HCT116 (cell line): Measurements from ENCODE around the gene EDDM13. TPM values are rescaled to one million over a fixed set of nuclear protein-coding genes. Genes with fewer than 3 reads are reported as not detected.
A peak's percentile ranks its signal among the peaks of the same experiment; 100 is the strongest.

Experiments used
- ATAC-seq: fragments of 200-7000 bp; cut with Tn5 transposase; 2 replicates; pipeline ENCODE4 v1.9.1; 2020; ENCODE audit warnings: mild to moderate bottlenecking, moderate library complexity
- BruUV-seq: library from RNA; stranded (reverse); fragments of 400-500 nt; replicated peaks from 2 replicates; lab custom pipeline; 2021; lab: Mats Ljungman, UMichigan
- CTCF ChIA-PET: fragments of 300-600 bp; sonication (Branson Sonifier 250); formaldehyde crosslinking; loops from one replicate; lab custom pipeline; 2021; ENCODE audit warnings: antibody characterized with exemption; lab: Charles Lee
- POLR2A ChIA-PET: fragments of 300-600, 350-600 bp; sonication (Branson Sonifier 250); formaldehyde crosslinking; loops from one replicate; lab custom pipeline; 2021; ENCODE audit warnings: antibody characterized with exemption; lab: Charles Lee
- RAD21 ChIA-PET, 2 experiments: fragments of 300-600 bp; sonication (Branson Sonifier 250); formaldehyde crosslinking; loops; one replicate each; lab custom pipeline; 2023; ENCODE audit warnings: low total read pairs in 2 of 2; ENCODE audit not compliant: uncharacterized antibody in 2 of 2, unreplicated experiment in 2 of 2, low non-redundant PET in 1 of 2; lab: Charles Lee
- DNase-seq: peaks from one replicate; pipeline ENCODE4 v3.0.0-alpha.2; 2010; ENCODE audit warnings: low read depth, low spot score
- H2AFZ ChIP-seq: fragments of 200-600 bp; shearing (Covaris generic), sonication (generic); 2 replicates; pipeline ENCODE4 v1.6.1; 2017; ENCODE audit warnings: low read depth, mixed run types, mixed read lengths, antibody characterized with exemption, low read length; ENCODE audit not compliant: poor library complexity, severe bottlenecking
- H3K27ac ChIP-seq: 2 replicates; pipeline ENCODE4 v1.5.1; 2012; ENCODE audit warnings: low read depth, low read length
- H3K27me3 ChIP-seq: fragments of 200-600 bp; sonication (generic); 2 replicates; pipeline ENCODE4 v1.6.1; 2016; ENCODE audit warnings: mixed run types, low read length, mixed read lengths; ENCODE audit not compliant: insufficient read depth
- H3K36me3 ChIP-seq, 2 experiments: fragments of 200-500 bp in 1 of 2; fragments of 200-600 bp in 1 of 2; sonication (Bioruptor generic) in 1 of 2; sonication (generic) in 1 of 2; 2 replicates each; pipeline versions ENCODE4 v1.5.1 to v1.6.1; 2014 to 2016; ENCODE audit warnings: low read length in 2 of 2, inconsistent platforms in 1 of 2, mixed read lengths in 1 of 2, mixed run types in 1 of 2; ENCODE audit not compliant: insufficient read depth in 2 of 2, control insufficient read depth in 1 of 2
- H3K4me1 ChIP-seq, 2 experiments: fragments of 200-600 bp in 1 of 2; sonication (generic) in 1 of 2; 2 replicates each; pipeline versions ENCODE4 v1.5.1 to v1.6.1; 2012 to 2017; ENCODE audit warnings: low read length in 2 of 2, inconsistent platforms in 1 of 2, mild to moderate bottlenecking in 1 of 2, mixed read lengths in 1 of 2, mixed run types in 1 of 2, moderate library complexity in 1 of 2; ENCODE audit not compliant: insufficient read depth in 2 of 2, control insufficient read depth in 1 of 2
- H3K4me2 ChIP-seq: fragments of 200-600 bp; sonication (generic); 2 replicates; pipeline ENCODE4 v1.6.1; 2017; ENCODE audit warnings: mixed run types, low read length, mixed read lengths
- H3K4me3 ChIP-seq, 2 experiments: fragments of 200-600 bp in 1 of 2; sonication (generic) in 1 of 2; replicated peaks in 1 of 2; 2 replicates each; pipeline ENCODE4 v1.5.1; 2011 to 2016; ENCODE audit warnings: low read length in 2 of 2, control low read depth in 1 of 2, low read depth in 1 of 2, mild to moderate bottlenecking in 1 of 2, mixed read lengths in 1 of 2, mixed run types in 1 of 2
- H3K79me2 ChIP-seq: fragments of 200-600 bp; sonication (generic); 2 replicates; pipeline ENCODE4 v1.6.1; 2017; ENCODE audit warnings: mild to moderate bottlenecking, mixed run types, low read length, moderate library complexity, mixed read lengths; ENCODE audit not compliant: insufficient read depth
- H3K9ac ChIP-seq: fragments of 200-600 bp; sonication (generic); 2 replicates; pipeline ENCODE4 v1.6.1; 2016; ENCODE audit warnings: low read length, mixed read lengths
- H3K9me2 ChIP-seq: fragments of 200-600 bp; sonication (generic), shearing (Covaris generic); 2 replicates; pipeline ENCODE4 v1.6.1; 2017; ENCODE audit warnings: mixed run types, mild to moderate bottlenecking, moderate library complexity; ENCODE audit not compliant: insufficient read depth
- H3K9me3 ChIP-seq, 2 experiments: fragments of 200-500 bp in 1 of 2; fragments of 200-600 bp in 1 of 2; sonication (Bioruptor generic) in 1 of 2; sonication (generic) in 1 of 2; 2 replicates each; pipeline ENCODE4 v1.6.1; 2014 to 2017; ENCODE audit warnings: low read length in 2 of 2, mixed read lengths in 2 of 2, inconsistent platforms in 1 of 2, low read depth in 1 of 2, mild to moderate bottlenecking in 1 of 2, mixed run types in 1 of 2, moderate library complexity in 1 of 2; ENCODE audit not compliant: control insufficient read depth in 1 of 2, insufficient read depth in 1 of 2
- H4K20me1 ChIP-seq: fragments of 200-600 bp; sonication (generic), shearing (Covaris generic); 2 replicates; pipeline ENCODE4 v1.6.1; 2017; ENCODE audit warnings: mixed run types, mild to moderate bottlenecking, moderate library complexity; ENCODE audit not compliant: insufficient read depth
- EGR1 ChIP-seq: IDR thresholded peaks from 2 replicates; pipeline ENCODE4 v1.6.1; 2012; ENCODE audit warnings: low read depth
- ELF1 ChIP-seq: IDR thresholded peaks from 2 replicates; pipeline ENCODE4 v1.6.1; 2012; ENCODE audit warnings: low read depth, borderline replicate concordance
- EZH2 ChIP-seq: fragments of 200-600 bp; sonication (generic); IDR thresholded peaks from 2 replicates; pipeline ENCODE4 v1.6.1; 2017; ENCODE audit warnings: antibody characterized with exemption, mixed run types
- EZH2phosphoT487 ChIP-seq: fragments of 200-600 bp; IDR thresholded peaks from 2 replicates; pipeline ENCODE4 v1.6.1; 2018; ENCODE audit warnings: antibody characterized with exemption, borderline replicate concordance
- JUND ChIP-seq: IDR thresholded peaks from 2 replicates; pipeline ENCODE4 v1.6.1; 2012
- POLR2A ChIP-seq: IDR thresholded peaks from 2 replicates; pipeline ENCODE4 v1.7.0; 2011; ENCODE audit warnings: borderline replicate concordance; ENCODE audit not compliant: insufficient read depth, insufficient read length; ENCODE audit errors: extremely low read depth
- POLR2AphosphoS5 ChIP-seq: IDR thresholded peaks from 2 replicates; pipeline ENCODE4 v1.6.1; 2011; ENCODE audit warnings: mild to moderate bottlenecking, low read depth, low read length, moderate library complexity
- SP1 ChIP-seq: IDR thresholded peaks from 2 replicates; pipeline ENCODE4 v1.6.1; 2012; ENCODE audit warnings: low read depth
- YY1 ChIP-seq: IDR thresholded peaks from 2 replicates; pipeline ENCODE4 v1.6.1; 2011; ENCODE audit warnings: low read length, low read depth, moderate library complexity, mild to moderate bottlenecking; ENCODE audit not compliant: insufficient replicate concordance; ENCODE audit errors: extremely low read depth
- ZFX ChIP-seq: fragments of 450-650 bp; IDR thresholded peaks from 2 replicates; pipeline ENCODE4 v1.6.1; 2017
- intact Hi-C: fragments of 100-400 bp; cut with micrococcal nuclease; formaldehyde crosslinking; loops from 2 replicates; pipeline ENCODE4 v1.10.0; 2022
- total RNA-seq: library from RNA; stranded (reverse); gene quantifications from one replicate; pipeline ENCODE4 v1.2.1, GENCODE V29; 2021; ENCODE audit not compliant: unreplicated experiment
- TF ChIP-seq, protein P1 (sequence below): IDR thresholded peaks from 2 replicates; pipeline ENCODE4 v1.6.1; 2012
- TF ChIP-seq, protein P2 (sequence below): IDR thresholded peaks from 2 replicates; pipeline ENCODE4 v1.6.1; 2011; ENCODE audit warnings: mild to moderate bottlenecking, low read length, moderate library complexity; ENCODE audit not compliant: insufficient replicate concordance; ENCODE audit errors: extremely low read depth
- TF ChIP-seq, protein P3 (sequence below): IDR thresholded peaks from 2 replicates; pipeline ENCODE4 v1.6.1; 2012; ENCODE audit warnings: low read depth

Gene EDDM13
- total RNA-seq, 1 experiment from 2014 or later = not detected

DNA sequence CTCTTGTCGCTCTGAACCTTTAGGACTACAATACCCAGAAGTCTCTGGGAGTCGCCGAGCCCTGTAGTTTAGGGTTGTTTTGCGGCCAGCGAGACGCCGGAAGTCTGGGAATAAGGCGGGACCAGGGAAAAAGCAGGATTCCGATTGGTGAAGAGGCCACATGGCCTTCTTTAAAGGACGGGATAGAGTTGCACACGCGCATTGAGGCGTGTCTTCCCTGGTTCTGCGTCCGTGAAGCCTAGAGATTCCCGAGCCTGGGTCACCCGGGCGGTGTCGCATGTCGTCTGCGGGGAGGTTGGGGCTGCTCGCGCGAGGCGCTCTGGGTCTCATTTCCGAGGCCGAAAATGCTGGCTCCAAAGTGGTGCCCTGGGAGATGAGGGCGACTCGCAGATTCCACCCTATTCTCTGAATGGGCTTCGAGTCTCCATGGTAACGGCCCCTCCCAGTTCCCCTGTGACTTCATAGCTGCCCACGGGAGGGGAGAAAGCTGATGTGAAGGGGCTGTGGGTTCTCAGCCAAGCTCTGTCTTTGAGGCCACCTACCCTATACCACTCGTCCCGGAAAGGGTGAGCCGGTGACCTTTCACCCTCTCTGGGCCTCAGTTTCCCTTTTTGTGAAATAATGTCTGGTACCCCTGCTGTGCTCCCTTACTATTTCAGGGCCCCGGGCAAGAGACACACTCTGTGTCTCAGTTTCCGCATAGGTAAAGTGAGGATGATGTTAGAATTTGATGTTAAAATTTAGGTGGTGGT is 42.7 kb downstream of the EDDM13 start:
- TF ChIP-seq POLR2AphosphoS5 = peak; percentile 65
- TF ChIP-seq ZFX = no peak
- TF ChIP-seq ELF1 = peak; percentile 44; the same call in 1 of the 2 replicates
- Histone ChIP-seq H3K9ac (peak overlapping the region; percentile 89), H4K20me1 (no peaks in the 10 kb centered on the region), H3K79me2 (no peaks in the 10 kb centered on the region; the same call in 1 of the 2 replicates), H3K36me3 (peaks cover 0 to 3% of the 10 kb centered on the region in 2 experiments; a peak in 2 of 4 replicates), H3K4me1 (peaks cover 3 to 17% of the 10 kb centered on the region in 2 experiments; a peak in 3 of 4 replicates), H2AFZ (no peak overlapping the region), H3K4me3 (peak overlapping the region; percentile 89 to 92), H3K27ac (peak overlapping the region; percentile 85), H3K9me3 (no peaks in the 10 kb centered on the region), H3K4me2 (peak overlapping the region; percentile 98), H3K27me3 (no peaks in the 10 kb centered on the region), H3K9me2 (no peaks in the 10 kb centered on the region)
- ChIA-PET CTCF (interaction anchor here (0.6 to 3.2 kb wide), 6 partner anchors 8 to 249 kb away, joined by 3 to 23 read pairs (median 7); no protein-coding TSS in a partner anchor), POLR2A (interaction anchor here (0.6 to 1.1 kb wide), 2 partner anchors 35 to 62 kb away, joined by 3 to 4 read pairs; no protein-coding TSS in a partner anchor), RAD21 (no interaction called here)
- intact Hi-C loops = loop anchor here (2.0 kb wide), 1 partner anchor 194 kb away; the partner anchor contains the start of gene ZNF787
- ATAC-seq (peak; percentile 91), DNase-seq (peak; percentile 98)
- TSS peak; percentile 80 for BruUV-seq

- POLR2A ChIA-PET = no interaction called here
- intact Hi-C loops = no loop called here
- CTCF ChIA-PET = interaction anchor here (3.2 kb wide), 1 partner anchor 17 kb away, joined by 23 read pairs; no protein-coding TSS in a partner anchor
- no peak overlapping the region for H3K4me2 ChIP-seq
- no peaks in the 10 kb centered on the region for H3K9me3 ChIP-seq
- H4K20me1 ChIP-seq = no peaks in the 10 kb centered on the region
- no peak overlapping the region for H3K27ac ChIP-seq
- DNase-seq (no peak), ATAC-seq (no peak)
- peaks cover 3 to 17% of the 10 kb centered on the region in 2 experiments; a peak in 3 of 4 replicates for H3K4me1 ChIP-seq
- H3K4me3 ChIP-seq = no peak overlapping the region
- RAD21 ChIA-PET = no interaction called here
- H3K9ac ChIP-seq = no peak overlapping the region
- H3K79me2 ChIP-seq = no peaks in the 10 kb centered on the region; the same call in 1 of the 2 replicates
- H3K36me3 ChIP-seq = peaks cover 0 to 3% of the 10 kb centered on the region in 2 experiments; a peak in 1 of 4 replicates
- no peak overlapping the region for H2AFZ ChIP-seq
- no peaks in the 10 kb centered on the region for H3K9me2 ChIP-seq
- H3K27me3 ChIP-seq = no peaks in the 10 kb centered on the region
- no TSS peak for BruUV-seq
- TF ChIP-seq POLR2A = no peak
- TF ChIP-seq EGR1 = no peak
- TF ChIP-seq SP1 = no peak
- no peak for TF ChIP-seq YY1
- TF ChIP-seq, protein P1, sequence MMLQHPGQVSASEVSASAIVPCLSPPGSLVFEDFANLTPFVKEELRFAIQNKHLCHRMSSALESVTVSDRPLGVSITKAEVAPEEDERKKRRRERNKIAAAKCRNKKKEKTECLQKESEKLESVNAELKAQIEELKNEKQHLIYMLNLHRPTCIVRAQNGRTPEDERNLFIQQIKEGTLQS = no peak
- TF ChIP-seq ZFX = no peak
- TF ChIP-seq EZH2 = no peak
- TF ChIP-seq, protein P2, sequence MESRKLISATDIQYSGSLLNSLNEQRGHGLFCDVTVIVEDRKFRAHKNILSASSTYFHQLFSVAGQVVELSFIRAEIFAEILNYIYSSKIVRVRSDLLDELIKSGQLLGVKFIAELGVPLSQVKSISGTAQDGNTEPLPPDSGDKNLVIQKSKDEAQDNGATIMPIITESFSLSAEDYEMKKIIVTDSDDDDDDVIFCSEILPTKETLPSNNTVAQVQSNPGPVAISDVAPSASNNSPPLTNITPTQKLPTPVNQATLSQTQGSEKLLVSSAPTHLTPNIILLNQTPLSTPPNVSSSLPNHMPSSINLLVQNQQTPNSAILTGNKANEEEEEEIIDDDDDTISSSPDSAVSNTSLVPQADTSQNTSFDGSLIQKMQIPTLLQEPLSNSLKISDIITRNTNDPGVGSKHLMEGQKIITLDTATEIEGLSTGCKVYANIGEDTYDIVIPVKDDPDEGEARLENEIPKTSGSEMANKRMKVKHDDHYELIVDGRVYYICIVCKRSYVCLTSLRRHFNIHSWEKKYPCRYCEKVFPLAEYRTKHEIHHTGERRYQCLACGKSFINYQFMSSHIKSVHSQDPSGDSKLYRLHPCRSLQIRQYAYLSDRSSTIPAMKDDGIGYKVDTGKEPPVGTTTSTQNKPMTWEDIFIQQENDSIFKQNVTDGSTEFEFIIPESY = no peak
- TF ChIP-seq JUND = no peak
- no peak for TF ChIP-seq POLR2AphosphoS5
- TF ChIP-seq, protein P3, sequence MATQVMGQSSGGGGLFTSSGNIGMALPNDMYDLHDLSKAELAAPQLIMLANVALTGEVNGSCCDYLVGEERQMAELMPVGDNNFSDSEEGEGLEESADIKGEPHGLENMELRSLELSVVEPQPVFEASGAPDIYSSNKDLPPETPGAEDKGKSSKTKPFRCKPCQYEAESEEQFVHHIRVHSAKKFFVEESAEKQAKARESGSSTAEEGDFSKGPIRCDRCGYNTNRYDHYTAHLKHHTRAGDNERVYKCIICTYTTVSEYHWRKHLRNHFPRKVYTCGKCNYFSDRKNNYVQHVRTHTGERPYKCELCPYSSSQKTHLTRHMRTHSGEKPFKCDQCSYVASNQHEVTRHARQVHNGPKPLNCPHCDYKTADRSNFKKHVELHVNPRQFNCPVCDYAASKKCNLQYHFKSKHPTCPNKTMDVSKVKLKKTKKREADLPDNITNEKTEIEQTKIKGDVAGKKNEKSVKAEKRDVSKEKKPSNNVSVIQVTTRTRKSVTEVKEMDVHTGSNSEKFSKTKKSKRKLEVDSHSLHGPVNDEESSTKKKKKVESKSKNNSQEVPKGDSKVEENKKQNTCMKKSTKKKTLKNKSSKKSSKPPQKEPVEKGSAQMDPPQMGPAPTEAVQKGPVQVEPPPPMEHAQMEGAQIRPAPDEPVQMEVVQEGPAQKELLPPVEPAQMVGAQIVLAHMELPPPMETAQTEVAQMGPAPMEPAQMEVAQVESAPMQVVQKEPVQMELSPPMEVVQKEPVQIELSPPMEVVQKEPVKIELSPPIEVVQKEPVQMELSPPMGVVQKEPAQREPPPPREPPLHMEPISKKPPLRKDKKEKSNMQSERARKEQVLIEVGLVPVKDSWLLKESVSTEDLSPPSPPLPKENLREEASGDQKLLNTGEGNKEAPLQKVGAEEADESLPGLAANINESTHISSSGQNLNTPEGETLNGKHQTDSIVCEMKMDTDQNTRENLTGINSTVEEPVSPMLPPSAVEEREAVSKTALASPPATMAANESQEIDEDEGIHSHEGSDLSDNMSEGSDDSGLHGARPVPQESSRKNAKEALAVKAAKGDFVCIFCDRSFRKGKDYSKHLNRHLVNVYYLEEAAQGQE = no peak
- no peak for TF ChIP-seq EZH2phosphoT487
Observed at GRCh38 chr19:56316728-56317127, 44.2 kb downstream of the EDDM13 start.
